ENCODE data around the gene DNAH17. TPM values are rescaled to one million over a fixed set of nuclear protein-coding genes. Genes with fewer than 3 reads are reported as not detected.

The DNAH17 gene
- total and polyA plus RNA-seq, 2 donors (not counting 1 experiment from before 2014, with no cell fraction given), result 0.01 to 0.12 TPM

DNA sequence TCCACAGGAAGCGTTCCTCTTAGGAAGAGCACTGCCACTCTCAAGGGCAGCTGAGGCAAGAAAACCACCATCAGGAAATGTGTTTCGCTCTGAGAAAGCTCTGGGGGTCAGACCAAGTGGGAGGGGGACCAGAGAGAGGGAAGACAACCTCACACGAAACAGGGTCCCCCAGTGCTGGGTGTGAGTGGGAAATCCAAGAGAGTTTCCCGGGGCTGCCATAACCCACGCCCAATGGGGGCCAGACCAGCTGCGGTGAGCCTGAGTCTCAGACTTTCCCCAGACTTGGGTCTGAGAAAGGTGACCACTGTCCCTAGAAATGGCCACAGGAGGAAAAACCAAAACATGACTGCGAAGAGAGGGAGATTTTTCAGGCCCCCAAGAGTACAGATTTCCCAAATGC, 14.5 kb downstream of the DNAH17 start:
- Histone ChIP-seq H3K9me3 (ENCODE audit: control extremely low read depth in 1 of 3, control insufficient read depth in 2 of 3, insufficient read depth in 1 of 3, low read length in 2 of 3) (peaks cover 0 to 3% (median 0%) of the 10 kb centered on the region in 3 donors), H3K4me2 (replicated peaks; ENCODE audit: low read depth, low read length, poor library complexity, severe bottlenecking) (no peak overlapping the region), H3K4me3 (ENCODE audit: control extremely low read depth in 1 of 5, extremely low read depth in 1 of 5, insufficient read depth in 1 of 5, low read depth in 2 of 5, low read length in 4 of 5) (no peak overlapping the region), H3K4me1 (ENCODE audit: control insufficient read depth in 2 of 2, insufficient read depth in 2 of 2, low read length in 2 of 2) (no peaks in the 10 kb centered on the region), H3K27ac (ENCODE audit: low read length in 2 of 2) (no peak overlapping the region), H3K79me2 (ENCODE audit: control insufficient read depth, insufficient read depth, low read length) (no peaks in the 10 kb centered on the region), H4K20me1 (ENCODE audit: control insufficient read depth, insufficient read depth, low read length, poor library complexity, severe bottlenecking) (no peaks in the 10 kb centered on the region), H3K36me3 (replicated peaks in 1 of 2; ENCODE audit: control extremely low read depth in 1 of 2, control insufficient read depth in 1 of 2, extremely low read depth in 1 of 2, insufficient read depth in 2 of 2, low read length in 1 of 2) (no peaks in the 10 kb centered on the region), H3K27me3 (replicated peaks in 1 of 4; ENCODE audit: control extremely low read depth in 1 of 4, control insufficient read depth in 3 of 4, insufficient read depth in 4 of 4, low read length in 3 of 4) (peaks cover 0 to 9% (median 3%) of the 10 kb centered on the region in 4 experiments), H3K9ac (ENCODE audit: low read length) (no peak overlapping the region), H2AFZ (ENCODE audit: insufficient read depth, low read depth, low read length, poor library complexity, severe bottlenecking) (no peak overlapping the region)
- no peak for DNase-seq
- WGBS (ENCODE audit: insufficient coverage), result 87% methylated on average over 5 of the region's 7 CpGs
- no peak for ATAC-seq (ENCODE audit: low read depth)
- Mint-ChIP-seq H3K27me3 (peaks cover 5% of the 10 kb centered on the region), H3K9me3 (ENCODE audit: insufficient read depth) (no peaks in the 10 kb centered on the region), H3K4me1 (no peaks in the 10 kb centered on the region), H3K27ac (no peak overlapping the region), H3K4me3 (no peak overlapping the region)
- POLR2A ChIA-PET, result interaction anchor here (0.5 kb wide), 1 partner anchor 269 kb away, joined by 6 read pairs; no protein-coding TSS in a partner anchor
- intact Hi-C loops (cut with micrococcal nuclease), result no loop called here
- TF ChIP-seq, protein P1, sequence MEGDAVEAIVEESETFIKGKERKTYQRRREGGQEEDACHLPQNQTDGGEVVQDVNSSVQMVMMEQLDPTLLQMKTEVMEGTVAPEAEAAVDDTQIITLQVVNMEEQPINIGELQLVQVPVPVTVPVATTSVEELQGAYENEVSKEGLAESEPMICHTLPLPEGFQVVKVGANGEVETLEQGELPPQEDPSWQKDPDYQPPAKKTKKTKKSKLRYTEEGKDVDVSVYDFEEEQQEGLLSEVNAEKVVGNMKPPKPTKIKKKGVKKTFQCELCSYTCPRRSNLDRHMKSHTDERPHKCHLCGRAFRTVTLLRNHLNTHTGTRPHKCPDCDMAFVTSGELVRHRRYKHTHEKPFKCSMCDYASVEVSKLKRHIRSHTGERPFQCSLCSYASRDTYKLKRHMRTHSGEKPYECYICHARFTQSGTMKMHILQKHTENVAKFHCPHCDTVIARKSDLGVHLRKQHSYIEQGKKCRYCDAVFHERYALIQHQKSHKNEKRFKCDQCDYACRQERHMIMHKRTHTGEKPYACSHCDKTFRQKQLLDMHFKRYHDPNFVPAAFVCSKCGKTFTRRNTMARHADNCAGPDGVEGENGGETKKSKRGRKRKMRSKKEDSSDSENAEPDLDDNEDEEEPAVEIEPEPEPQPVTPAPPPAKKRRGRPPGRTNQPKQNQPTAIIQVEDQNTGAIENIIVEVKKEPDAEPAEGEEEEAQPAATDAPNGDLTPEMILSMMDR (IDR thresholded peaks at IDR 0.05), result no peak
- TF ChIP-seq EZH2 (IDR thresholded peaks at IDR 0.05; ENCODE audit: borderline replicate concordance, insufficient read depth, low read depth, low read length, poor library complexity, severe bottlenecking), result no peak
- CTCF ChIA-PET, result no interaction called here

DNA sequence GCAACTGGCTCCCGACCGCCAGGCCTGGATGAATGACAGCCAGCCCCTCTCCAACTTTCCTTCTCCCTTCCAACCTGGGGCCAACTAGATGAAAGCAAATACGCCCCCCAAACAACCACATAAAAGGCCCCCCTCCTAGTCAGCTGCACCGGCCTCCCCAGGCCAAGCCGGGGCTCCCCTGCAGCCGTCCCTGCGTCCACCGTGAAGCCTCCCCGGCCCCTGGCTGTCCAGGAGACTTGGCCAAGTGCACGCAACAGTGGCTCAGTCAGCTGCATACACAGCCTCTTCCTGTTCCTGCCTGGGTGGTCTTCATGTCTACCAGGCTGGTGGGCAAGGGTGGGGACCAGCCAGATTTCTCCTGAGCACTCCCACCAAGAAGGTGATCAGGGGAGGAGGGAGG, 16.0 kb downstream of the DNAH17 start:
- intact Hi-C loops (cut with micrococcal nuclease), result no loop called here
- no peaks in the 10 kb centered on the region for H3K4me1 Mint-ChIP-seq
- ATAC-seq (ENCODE audit: low read depth) (no peak), DNase-seq (no peak)
- peaks cover 0 to 9% (median 4%) of the 10 kb centered on the region in 4 experiments for H3K27me3 ChIP-seq (replicated peaks in 1 of 4; ENCODE audit: control extremely low read depth in 1 of 4, control insufficient read depth in 3 of 4, insufficient read depth in 4 of 4, low read length in 3 of 4)
- no peak overlapping the region for H3K27ac ChIP-seq (ENCODE audit: low read length in 2 of 2)
- H3K4me3 ChIP-seq (ENCODE audit: control extremely low read depth in 1 of 5, extremely low read depth in 1 of 5, insufficient read depth in 1 of 5, low read depth in 2 of 5, low read length in 4 of 5), result no peak overlapping the region
- H3K9me3 ChIP-seq (ENCODE audit: control extremely low read depth in 1 of 3, control insufficient read depth in 2 of 3, insufficient read depth in 1 of 3, low read length in 2 of 3), result peaks cover 0 to 3% (median 0%) of the 10 kb centered on the region in 3 donors
- H4K20me1 ChIP-seq (ENCODE audit: control insufficient read depth, insufficient read depth, low read length, poor library complexity, severe bottlenecking), result no peaks in the 10 kb centered on the region
- H3K4me2 ChIP-seq (replicated peaks; ENCODE audit: low read depth, low read length, poor library complexity, severe bottlenecking), result no peak overlapping the region
- POLR2A ChIA-PET, result no interaction called here
- no peak overlapping the region for H3K4me3 Mint-ChIP-seq
- no peaks in the 10 kb centered on the region for H3K9me3 Mint-ChIP-seq (ENCODE audit: insufficient read depth)
- no peak overlapping the region for H2AFZ ChIP-seq (ENCODE audit: insufficient read depth, low read depth, low read length, poor library complexity, severe bottlenecking)
- TF ChIP-seq, protein P1 (IDR thresholded peaks at IDR 0.05), result no peak
- TF ChIP-seq EZH2 (IDR thresholded peaks at IDR 0.05; ENCODE audit: borderline replicate concordance, insufficient read depth, low read depth, low read length, poor library complexity, severe bottlenecking), result no peak
- H3K79me2 ChIP-seq (ENCODE audit: control insufficient read depth, insufficient read depth, low read length), result no peaks in the 10 kb centered on the region
- no peak overlapping the region for H3K9ac ChIP-seq (ENCODE audit: low read length)
- CTCF ChIA-PET, result no interaction called here
- WGBS (ENCODE audit: insufficient coverage), result 93% methylated on average over 10 of the region's 10 CpGs
- no peaks in the 10 kb centered on the region for H3K4me1 ChIP-seq (ENCODE audit: control insufficient read depth in 2 of 2, insufficient read depth in 2 of 2, low read length in 2 of 2)
- no peaks in the 10 kb centered on the region for H3K36me3 ChIP-seq (replicated peaks in 1 of 2; ENCODE audit: control extremely low read depth in 1 of 2, control insufficient read depth in 1 of 2, extremely low read depth in 1 of 2, insufficient read depth in 2 of 2, low read length in 1 of 2)
- peaks cover 5% of the 10 kb centered on the region for H3K27me3 Mint-ChIP-seq
- H3K27ac Mint-ChIP-seq, result no peak overlapping the region
